ENCODE results near the gene PARP9. TPM values are rescaled to one million over a fixed set of nuclear protein-coding genes. Genes with fewer than 3 reads are reported as not detected.

PARP9 gene
- total and polyA plus RNA-seq, 2 of the 13 experiments (the other 11 are each of a cell fraction or from before 2014, with no cell fraction given), result 6.5 to 10.6 TPM

DNA sequence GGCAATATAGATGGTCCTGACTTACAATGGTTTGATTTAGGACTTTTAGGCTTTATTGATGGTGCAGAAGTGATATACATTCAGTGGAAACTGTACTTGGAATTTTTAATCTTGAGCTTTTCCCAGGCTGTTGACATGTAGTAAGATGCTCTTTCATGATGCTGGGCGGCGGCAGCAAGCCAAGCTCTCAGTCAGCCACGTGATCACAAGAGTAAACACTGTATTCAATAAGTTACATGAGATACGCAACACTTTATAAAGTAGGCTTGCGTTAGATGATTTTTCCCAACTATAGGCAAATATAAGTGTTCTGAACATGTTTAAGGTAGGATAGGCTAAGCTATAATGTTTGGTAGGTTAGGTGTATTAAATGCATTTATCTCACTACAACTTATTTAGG lies 17.9 kb downstream of the PARP9 start:
- H3K9ac ChIP-seq (ENCODE audit: insufficient read depth, low read depth, low read length), result no peak overlapping the region
- DNase-seq (ENCODE audit: low spot score) (no peak), FAIRE-seq (no peak), ATAC-seq (no peak)
- ChIA-PET CTCF (ENCODE audit: low intra/inter-chr PET ratio, low total read pairs) (no interaction called here), POLR2A (no interaction called here)
- no peaks in the 10 kb centered on the region for H3K27me3 ChIP-seq (ENCODE audit: control insufficient read depth in 1 of 2, insufficient read depth in 2 of 2, low read length in 2 of 2)
- no peaks in the 10 kb centered on the region for H3K79me2 ChIP-seq (ENCODE audit: insufficient read depth, low read length)
- 93% methylated on average over 5 of the region's 5 CpGs for whole genome bisulfite sequencing (ENCODE audit: low lambda C conversion rate)
- no peaks in the 10 kb centered on the region for H3K9me3 ChIP-seq (ENCODE audit: low read length)
- no TSS peak for BruUV-seq (replicated peaks)
- H3K36me3 ChIP-seq (replicated peaks in 1 of 2; ENCODE audit: control insufficient read depth in 1 of 2, insufficient read depth in 2 of 2, low read length in 2 of 2), result no peaks in the 10 kb centered on the region
- H3K27ac ChIP-seq (ENCODE audit: extremely low read length, insufficient read depth, low read length), result no peak overlapping the region
- H3K4me3 ChIP-seq (replicated peaks in 1 of 3; ENCODE audit: insufficient read depth in 1 of 3, low read depth in 2 of 3, low read length in 3 of 3), result no peak overlapping the region
- intact Hi-C loops (cut with micrococcal nuclease; ENCODE audit: unreplicated experiment) (no loop called here), in situ Hi-C loops (cut with HindIII; ENCODE audit: extremely low pct_ligation_motif_present, low pct_unique_long_range_greater_than_20kb) (no loop called here)
- no peak overlapping the region for H3K4me2 ChIP-seq (ENCODE audit: low read depth, low read length)
- H2AFZ ChIP-seq (ENCODE audit: low read length), result no peak overlapping the region
- H3K4me1 ChIP-seq (ENCODE audit: insufficient read depth, low read length), result no peaks in the 10 kb centered on the region
- no peaks in the 10 kb centered on the region for H4K20me1 ChIP-seq (ENCODE audit: insufficient read depth, low read length)
- TF ChIP-seq HDAC2 (CRISPR knock-in tag; IDR thresholded peaks at IDR 0.05) (no peak), ARID4A (CRISPR knock-in tag; IDR thresholded peaks at IDR 0.05; ENCODE audit: borderline replicate concordance) (no peak), CENPX (CRISPR knock-in tag; IDR thresholded peaks at IDR 0.05) (no peak)
- TF ChIP-seq, protein P1, sequence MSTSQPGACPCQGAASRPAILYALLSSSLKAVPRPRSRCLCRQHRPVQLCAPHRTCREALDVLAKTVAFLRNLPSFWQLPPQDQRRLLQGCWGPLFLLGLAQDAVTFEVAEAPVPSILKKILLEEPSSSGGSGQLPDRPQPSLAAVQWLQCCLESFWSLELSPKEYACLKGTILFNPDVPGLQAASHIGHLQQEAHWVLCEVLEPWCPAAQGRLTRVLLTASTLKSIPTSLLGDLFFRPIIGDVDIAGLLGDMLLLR (CRISPR knock-in tag; IDR thresholded peaks at IDR 0.05), result no peak
- TF ChIP-seq, protein P2, sequence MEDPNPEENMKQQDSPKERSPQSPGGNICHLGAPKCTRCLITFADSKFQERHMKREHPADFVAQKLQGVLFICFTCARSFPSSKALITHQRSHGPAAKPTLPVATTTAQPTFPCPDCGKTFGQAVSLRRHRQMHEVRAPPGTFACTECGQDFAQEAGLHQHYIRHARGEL (CRISPR knock-in tag; IDR thresholded peaks at IDR 0.05), result no peak
- TF ChIP-seq, protein P3, sequence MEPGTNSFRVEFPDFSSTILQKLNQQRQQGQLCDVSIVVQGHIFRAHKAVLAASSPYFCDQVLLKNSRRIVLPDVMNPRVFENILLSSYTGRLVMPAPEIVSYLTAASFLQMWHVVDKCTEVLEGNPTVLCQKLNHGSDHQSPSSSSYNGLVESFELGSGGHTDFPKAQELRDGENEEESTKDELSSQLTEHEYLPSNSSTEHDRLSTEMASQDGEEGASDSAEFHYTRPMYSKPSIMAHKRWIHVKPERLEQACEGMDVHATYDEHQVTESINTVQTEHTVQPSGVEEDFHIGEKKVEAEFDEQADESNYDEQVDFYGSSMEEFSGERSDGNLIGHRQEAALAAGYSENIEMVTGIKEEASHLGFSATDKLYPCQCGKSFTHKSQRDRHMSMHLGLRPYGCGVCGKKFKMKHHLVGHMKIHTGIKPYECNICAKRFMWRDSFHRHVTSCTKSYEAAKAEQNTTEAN (CRISPR knock-in tag; conservative IDR thresholded peaks at IDR 0.05), result no peak
